Mucosa of descending colon (tissue), 3 donors: Measurements from ENCODE around the gene ARL6. TPM values are rescaled to one million over a fixed set of nuclear protein-coding genes. Genes with fewer than 3 reads are reported as not detected.

Experiments used
- ATAC-seq: fragments of 200-7000 bp; cut with Tn5 transposase; one replicate; pipeline ENCODE4 v1.9.1; 2020; ENCODE audit warnings: mild to moderate bottlenecking, moderate library complexity
- DNase-seq, 3 donors: peaks; one replicate each; pipeline ENCODE4 v3.0.0-alpha.2; 2020
- H3K36me3 ChIP-seq: fragments of 200-600 bp; one replicate; pipeline ENCODE4 v1.8.0; 2021; ENCODE audit warnings: low read depth, mild to moderate bottlenecking
- H3K4me1 ChIP-seq: fragments of 200-600 bp; one replicate; pipeline ENCODE4 v1.8.0; 2021; ENCODE audit warnings: low read depth, mild to moderate bottlenecking
- H3K4me3 ChIP-seq: fragments of 200-600 bp; one replicate; pipeline ENCODE4 v1.8.0; 2021; ENCODE audit warnings: mild to moderate bottlenecking
- H3K9me3 ChIP-seq: fragments of 200-600 bp; one replicate; pipeline ENCODE4 v1.8.0; 2021; ENCODE audit warnings: mild to moderate bottlenecking
- intact Hi-C, 2 donors: fragments of 100-400 bp; cut with DNase I in 1 of 2; cut with micrococcal nuclease in 1 of 2; formaldehyde crosslinking; loops; one replicate each; pipeline versions ENCODE4 v1.11.0 to v1.11.1; 2022; cut with DNase I, micrococcal nuclease
- long read RNA-seq, 2 donors: library from polyadenylated mRNA; unstranded; transcript quantifications; one replicate each; pipeline ENCODE4 v2.0.0, GENCODE V29; 2019 to 2021
- total RNA-seq, 3 donors: library from RNA; stranded (reverse); fragmentation: NEBNext Ultra II Directional in 2 of 3; extraction: Animal tissue kit (Norgen Biotek cat#: 25700) in 2 of 3; gene quantifications; one replicate each; pipeline versions ENCODE4 v1.2.1 to v1.2.4, GENCODE V29; 2021 to 2023
- TF ChIP-seq, protein P1 (sequence below): fragments of 200-600 bp; IDR thresholded peaks from one replicate; pipeline ENCODE4 v1.8.0; 2022; ENCODE audit warnings: antibody characterized with exemption, mild to moderate bottlenecking
- donor health status: DM: no; HTN: no; CAD: no; lungs with moderate emphysema.
- donor health status: DM: no; HTN: no; CAD: no.
- donor health status: DM: no; HTN: yes; CAD: no.

The ARL6 gene, protein sequence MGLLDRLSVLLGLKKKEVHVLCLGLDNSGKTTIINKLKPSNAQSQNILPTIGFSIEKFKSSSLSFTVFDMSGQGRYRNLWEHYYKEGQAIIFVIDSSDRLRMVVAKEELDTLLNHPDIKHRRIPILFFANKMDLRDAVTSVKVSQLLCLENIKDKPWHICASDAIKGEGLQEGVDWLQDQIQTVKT
- total RNA-seq, result 1 to 10 TPM; 2.2 to 6.5 (median 3.7) TPM
- long read RNA-seq, donor 1, full-length matches to known transcripts, result 7 of 10 reads
- long read RNA-seq, donor 1, partial matches to known transcripts, result 1 of 10 reads
- long read RNA-seq, donor 1, other reads (novel, unspliced or antisense), result 2 of 10 reads
- long read RNA-seq, donor 2, full-length matches to known transcripts, result 1 of 1 reads
- long read RNA-seq, donor 2, partial matches to known transcripts, result 0 of 1 reads
- long read RNA-seq, donor 2, other reads (novel, unspliced or antisense), result 0 of 1 reads

DNA sequence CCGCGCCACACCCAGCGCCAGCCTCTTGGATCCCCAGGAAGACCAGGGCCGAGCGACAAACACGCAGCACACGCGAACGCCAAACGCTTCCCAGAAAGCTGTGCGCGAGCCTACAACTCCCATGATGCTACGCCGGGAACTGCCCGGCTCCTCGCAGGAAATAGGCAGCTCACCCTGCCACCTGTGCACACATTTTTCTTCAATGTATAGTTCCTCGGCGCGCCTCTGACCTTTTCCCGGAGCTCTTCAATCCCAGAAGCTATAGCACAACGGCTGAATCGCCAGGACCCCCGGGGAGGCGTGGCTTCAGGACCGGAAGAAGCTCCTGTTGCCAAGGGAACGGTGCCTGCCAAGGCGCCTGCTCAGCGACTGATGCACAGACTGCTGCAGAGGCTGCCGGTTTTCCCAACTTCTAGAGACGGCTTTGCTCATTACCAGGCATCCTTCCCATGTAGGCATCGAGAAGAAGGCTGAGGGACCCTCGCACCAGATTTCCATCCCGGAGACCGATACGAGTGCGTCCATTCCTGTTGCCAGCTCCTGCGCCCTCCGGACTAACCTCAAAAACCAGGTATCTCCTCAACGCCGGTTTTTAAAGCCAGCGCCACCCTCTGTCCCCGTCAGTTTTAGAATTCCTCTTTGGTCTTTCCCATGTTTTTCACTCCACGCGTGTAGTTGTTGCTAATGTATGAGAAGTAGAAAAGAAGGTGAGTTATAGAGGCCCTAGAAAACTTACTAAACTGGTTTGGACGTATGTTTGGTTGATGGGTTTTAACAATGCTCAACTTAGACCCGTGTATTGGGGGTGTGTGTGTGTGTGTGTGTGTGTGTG, at the start of gene ARL6:
ARL6 (plus strand) TSS at position 352 of the 832 bp plus-strand sequence. CDS start 3,350 bp downstream, outside the sequence.
- Histone ChIP-seq H3K4me1 (peaks cover 6% of the 10 kb centered on the region), H3K36me3 (no peaks in the 10 kb centered on the region), H3K4me3 (peak within 1 kb of the TSS; percentile 47), H3K9me3 (no peaks in the 10 kb centered on the region)
- ATAC-seq, result peak; percentile 99
- TF ChIP-seq, protein P1, sequence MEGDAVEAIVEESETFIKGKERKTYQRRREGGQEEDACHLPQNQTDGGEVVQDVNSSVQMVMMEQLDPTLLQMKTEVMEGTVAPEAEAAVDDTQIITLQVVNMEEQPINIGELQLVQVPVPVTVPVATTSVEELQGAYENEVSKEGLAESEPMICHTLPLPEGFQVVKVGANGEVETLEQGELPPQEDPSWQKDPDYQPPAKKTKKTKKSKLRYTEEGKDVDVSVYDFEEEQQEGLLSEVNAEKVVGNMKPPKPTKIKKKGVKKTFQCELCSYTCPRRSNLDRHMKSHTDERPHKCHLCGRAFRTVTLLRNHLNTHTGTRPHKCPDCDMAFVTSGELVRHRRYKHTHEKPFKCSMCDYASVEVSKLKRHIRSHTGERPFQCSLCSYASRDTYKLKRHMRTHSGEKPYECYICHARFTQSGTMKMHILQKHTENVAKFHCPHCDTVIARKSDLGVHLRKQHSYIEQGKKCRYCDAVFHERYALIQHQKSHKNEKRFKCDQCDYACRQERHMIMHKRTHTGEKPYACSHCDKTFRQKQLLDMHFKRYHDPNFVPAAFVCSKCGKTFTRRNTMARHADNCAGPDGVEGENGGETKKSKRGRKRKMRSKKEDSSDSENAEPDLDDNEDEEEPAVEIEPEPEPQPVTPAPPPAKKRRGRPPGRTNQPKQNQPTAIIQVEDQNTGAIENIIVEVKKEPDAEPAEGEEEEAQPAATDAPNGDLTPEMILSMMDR, result no peak
- intact Hi-C loops, result loop anchor here in 1 of 2 donors (10.0 kb wide), 1 partner anchor 760 kb away; the partner anchor contains the start of gene CLDND1
- DNase-seq, result peak; percentile 86 to 89 (median 87)

DNA sequence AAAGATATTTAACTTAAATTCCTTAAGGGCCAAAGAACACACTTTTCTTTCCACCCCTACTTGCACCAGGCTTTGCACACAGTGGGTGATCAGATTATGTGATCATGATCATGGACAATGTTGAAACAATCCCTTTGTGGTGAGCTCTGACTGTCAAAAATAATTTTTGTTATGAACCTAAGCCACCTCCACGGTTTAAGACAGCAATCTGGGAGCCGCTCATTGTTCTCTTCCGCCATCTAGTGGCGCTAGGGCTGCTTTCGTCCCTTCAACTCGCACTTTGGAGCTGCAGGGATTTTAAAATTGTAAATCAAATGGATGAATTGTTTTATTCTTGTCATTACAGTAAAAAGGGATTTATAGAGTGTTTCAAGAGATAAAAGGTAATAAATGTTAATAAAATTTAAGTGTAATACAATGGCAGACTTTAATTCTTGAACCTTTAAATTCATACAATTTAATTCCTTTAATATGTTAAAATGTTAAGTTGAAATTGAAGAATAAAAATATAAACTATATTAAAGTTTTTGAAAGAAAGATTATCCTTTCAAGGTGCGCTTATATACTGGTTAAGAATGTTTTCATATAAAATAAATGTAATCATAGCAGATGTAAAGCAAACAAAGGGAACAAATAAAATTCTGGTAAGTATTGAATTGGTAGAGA, 45.3 kb upstream of the ARL6 start:
- no peaks in the 10 kb centered on the region for H3K4me1 ChIP-seq
- TF ChIP-seq, protein P1, result peak; percentile 50
- intact Hi-C loops, result loop anchor here in 1 of 2 donors (10.0 kb wide), 1 partner anchor 854 kb away; no protein-coding TSS in a partner anchor
- H3K4me3 ChIP-seq, result no peak overlapping the region
- no peaks in the 10 kb centered on the region for H3K9me3 ChIP-seq
- peak; percentile 80 for ATAC-seq
- H3K36me3 ChIP-seq, result no peaks in the 10 kb centered on the region
- DNase-seq, result peak in 2 of 3 donors; percentile 61 to 80

DNA sequence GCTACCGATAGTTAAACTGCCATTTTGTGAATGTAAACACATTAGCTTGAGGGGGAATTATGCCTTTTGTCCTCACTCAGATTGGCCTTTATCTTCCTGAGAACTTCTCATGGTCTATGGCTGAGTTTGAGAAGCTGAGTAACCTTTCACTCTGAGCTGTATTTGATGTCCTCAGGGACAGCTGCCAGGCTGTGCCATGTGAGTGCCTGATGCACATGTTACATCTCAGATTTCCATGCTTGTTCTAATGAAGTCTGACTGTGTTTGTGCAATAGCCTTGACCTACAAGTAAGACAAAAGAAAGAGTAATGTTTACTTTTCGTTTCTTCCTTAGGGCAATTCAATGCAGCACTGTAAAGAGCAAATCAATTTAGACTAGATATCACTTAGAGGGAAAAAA, 44.1 kb upstream of the ARL6 start:
- H3K4me3 ChIP-seq, result no peak overlapping the region
- H3K4me1 ChIP-seq, result no peaks in the 10 kb centered on the region
- ATAC-seq (no peak), DNase-seq (no peak)
- TF ChIP-seq, protein P1, result no peak
- no peaks in the 10 kb centered on the region for H3K36me3 ChIP-seq
- intact Hi-C loops, result no loop called here
- H3K9me3 ChIP-seq, result no peaks in the 10 kb centered on the region

DNA sequence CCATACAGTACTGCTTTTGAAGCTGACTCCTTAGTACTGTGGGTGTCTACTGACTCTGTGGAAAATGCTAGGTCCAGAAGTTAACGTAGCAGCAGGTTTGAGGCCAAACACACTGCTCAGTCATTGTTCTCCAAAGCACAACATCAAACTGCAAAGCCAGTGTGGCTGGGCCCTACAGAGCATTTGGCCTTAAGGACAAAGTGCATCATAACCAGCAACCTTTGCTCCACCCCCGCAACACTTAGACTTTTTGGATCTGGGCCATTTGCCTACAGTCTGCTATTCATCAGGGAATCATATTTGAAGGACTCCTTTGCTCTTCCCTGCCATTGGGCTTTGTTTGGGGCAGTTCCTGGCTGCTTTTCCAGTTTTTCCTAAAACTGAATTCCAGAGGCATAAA, 43.1 kb upstream of the ARL6 start:
- DNase-seq (peak in 1 of 3 donors; percentile 7), ATAC-seq (no peak)
- no peak overlapping the region for H3K4me3 ChIP-seq
- no peaks in the 10 kb centered on the region for H3K4me1 ChIP-seq
- H3K36me3 ChIP-seq, result no peaks in the 10 kb centered on the region
- no peaks in the 10 kb centered on the region for H3K9me3 ChIP-seq
- intact Hi-C loops, result no loop called here
- TF ChIP-seq, protein P1, result no peak

DNA sequence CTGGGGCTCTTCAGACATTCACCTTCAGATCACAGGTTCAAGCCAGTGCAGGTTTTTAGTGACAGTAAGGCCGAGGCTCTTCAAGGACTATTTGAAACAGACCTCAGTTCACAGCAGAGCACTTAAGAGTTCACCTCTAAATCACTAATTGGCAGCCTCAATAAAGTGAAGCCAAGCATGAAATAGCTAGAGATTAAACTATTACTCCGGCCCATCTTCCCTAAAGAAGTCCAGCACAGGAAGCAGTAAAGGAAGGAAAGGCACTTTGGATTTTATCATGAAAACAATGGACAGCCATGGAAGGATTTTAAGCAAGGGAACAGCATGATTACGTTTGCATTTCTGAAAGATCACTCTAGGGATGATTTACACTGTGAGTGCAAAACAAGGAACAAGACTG, 27.6 kb upstream of the ARL6 start:
- TF ChIP-seq, protein P1, result no peak
- Histone ChIP-seq H3K36me3 (no peaks in the 10 kb centered on the region), H3K4me1 (no peaks in the 10 kb centered on the region), H3K4me3 (no peak overlapping the region), H3K9me3 (no peaks in the 10 kb centered on the region)
- intact Hi-C loops, result no loop called here
- no peak for ATAC-seq
- DNase-seq, result no peak
